A549 (cell line): ENCODE data around the gene RAMACL. TPM values are rescaled to one million over a fixed set of nuclear protein-coding genes. Genes with fewer than 3 reads are reported as not detected.

ENCODE experiments used
- ATAC-seq, 2 experiments: fragments of 200-7000 bp in 1 of 2; fragments of >200 bp in 1 of 2; cut with Nextera tagmentation in 1 of 2; cut with Tn5 transposase in 1 of 2; 3 replicates each; pipeline versions ENCODE4 v1.8.0 to v1.9.1; 2018 to 2020; ENCODE audit warnings: mild to moderate bottlenecking in 1 of 2, moderate library complexity in 1 of 2
- CTCF ChIA-PET: fragments of 300-600 bp; sonication (Branson Sonifier 250); formaldehyde crosslinking; extraction: SDS; loops from one replicate; lab custom pipeline; 2021; ENCODE audit warnings: antibody characterized with exemption, inconsistent platforms; lab: Yijun Ruan, JAX
- POLR2A ChIA-PET: fragments of 350-600 bp; formaldehyde crosslinking; extraction: SDS; loops from one replicate; lab custom pipeline; 2021; ENCODE audit warnings: antibody characterized with exemption, inconsistent platforms; lab: Yijun Ruan, JAX
- DNase-seq, 2 experiments: peaks; one replicate each; pipeline versions ENCODE4 v3.0.0 to v3.0.0-alpha.2; 2011 to 2016; ENCODE audit warnings: low read depth in 1 of 2, low spot score in 1 of 2
- FAIRE-seq: peaks from 2 replicates; lab custom pipeline; 2011; peaks lifted over from hg19 to GRCh38; lab: Jason Lieb, UNC
- H3K27ac ChIP-seq, 2 experiments: fragments of >200 bp; sonication (Bioruptor Twin); formaldehyde crosslinking; 3 replicates each; pipeline ENCODE4 v1.5.1; 2016 to 2017
- H3K4me1 ChIP-seq: fragments of >200 bp; sonication (Bioruptor Twin); formaldehyde crosslinking; 3 replicates; pipeline ENCODE4 v1.6.1; 2016
- H3K4me2 ChIP-seq: fragments of >200 bp; sonication (Bioruptor Twin); formaldehyde crosslinking; 3 replicates; pipeline ENCODE4 v1.6.1; 2016
- H3K4me3 ChIP-seq: fragments of >200 bp; sonication (Bioruptor Twin); formaldehyde crosslinking; 3 replicates; pipeline ENCODE4 v1.5.1; 2016
- H3K9me3 ChIP-seq: fragments of >200 bp; sonication (Bioruptor Twin); formaldehyde crosslinking; 3 replicates; pipeline ENCODE4 v1.6.1; 2016
- CBX8 ChIP-seq: fragments of 200-600 bp; sonication (generic); IDR thresholded peaks from 2 replicates; pipeline ENCODE4 v1.6.1; 2016
- CHD2 ChIP-seq: fragments of 150-350 bp; IDR thresholded peaks from 2 replicates; pipeline ENCODE4 v1.6.1; 2014; ENCODE audit warnings: low read length; ENCODE audit not compliant: partially characterized antibody
- CHD4 ChIP-seq: fragments of 200-600 bp; sonication (generic); IDR thresholded peaks from 2 replicates; pipeline ENCODE4 v1.6.1; 2016; ENCODE audit warnings: antibody characterized with exemption, mild to moderate bottlenecking, borderline replicate concordance
- FOSB ChIP-seq: fragments of 250-450 bp; sonication (Bioruptor Pico); IDR thresholded peaks from 2 replicates; pipeline ENCODE4 v1.5.0; 2020; ENCODE audit warnings: mild to moderate bottlenecking, moderate library complexity
- HES2 ChIP-seq: fragments of >200 bp; sonication (Bioruptor Twin); formaldehyde crosslinking; IDR thresholded peaks from 2 replicates; pipeline ENCODE4 v1.6.1; 2016
- HMGXB4 ChIP-seq: fragments of 250-450 bp; sonication (Bioruptor Pico); IDR thresholded peaks from 2 replicates; pipeline ENCODE4 v1.5.0; 2021; ENCODE audit warnings: mild to moderate bottlenecking, moderate library complexity, borderline replicate concordance
- HOXA7 ChIP-seq: fragments of 250-450 bp; sonication (Bioruptor Pico); IDR thresholded peaks from 2 replicates; pipeline ENCODE4 v1.5.0; 2020; ENCODE audit warnings: mild to moderate bottlenecking, moderate library complexity
- HOXB13 ChIP-seq: fragments of 250-450 bp; sonication (Bioruptor Pico); IDR thresholded peaks from 2 replicates; pipeline ENCODE4 v1.5.0; 2020; ENCODE audit warnings: low read depth, mild to moderate bottlenecking, moderate library complexity
- JUN ChIP-seq, 2 experiments: fragments of >200 bp; sonication (Bioruptor Twin); formaldehyde crosslinking; IDR thresholded peaks; 2 replicates in 1 of 2; 3 replicates in 1 of 2; pipeline ENCODE4 v1.6.1; 2016 to 2017
- JUNB ChIP-seq: fragments of >200 bp; sonication (Bioruptor Twin); formaldehyde crosslinking; IDR thresholded peaks from 2 replicates; pipeline ENCODE4 v1.6.1; 2016
- KDM5A ChIP-seq: fragments of 200-600 bp; sonication (generic); IDR thresholded peaks from 2 replicates; pipeline ENCODE4 v1.6.1; 2016; ENCODE audit warnings: antibody characterized with exemption, mild to moderate bottlenecking
- MAFK ChIP-seq: fragments of 450-650 bp; IDR thresholded peaks from 2 replicates; pipeline ENCODE4 v1.6.1; 2014; ENCODE audit not compliant: partially characterized antibody
- MAX ChIP-seq: IDR thresholded peaks from 2 replicates; pipeline ENCODE4 v1.6.1; 2012
- MAZ ChIP-seq: fragments of 150-350 bp; IDR thresholded peaks from 2 replicates; pipeline ENCODE4 v1.6.1; 2014; ENCODE audit warnings: antibody characterized with exemption, low read depth, low read length, borderline replicate concordance
- PHF8 ChIP-seq: fragments of 200-600 bp; sonication (generic); IDR thresholded peaks from 2 replicates; pipeline ENCODE4 v1.6.1; 2016; ENCODE audit warnings: low read depth, mild to moderate bottlenecking, antibody characterized with exemption, moderate library complexity, borderline replicate concordance
- POLR2AphosphoS2 ChIP-seq: conservative IDR thresholded peaks from 2 replicates; pipeline ENCODE4 v1.6.1; 2012; ENCODE audit warnings: low read length, improper control_type of control experiment, inconsistent platforms
- RARB ChIP-seq: fragments of 250-450 bp; sonication (Bioruptor Pico); IDR thresholded peaks from 2 replicates; pipeline ENCODE4 v1.8.0; 2021; ENCODE audit warnings: mild to moderate bottlenecking, moderate library complexity
- RFX5 ChIP-seq: fragments of 450-650 bp; IDR thresholded peaks from 2 replicates; pipeline ENCODE4 v1.7.1; 2014; ENCODE audit warnings: antibody characterized with exemption, mild to moderate bottlenecking, moderate library complexity
- SMC3 ChIP-seq: fragments of >200 bp; sonication (Bioruptor Twin); formaldehyde crosslinking; IDR thresholded peaks from 3 replicates; pipeline ENCODE4 v1.6.1; 2018; ENCODE audit warnings: inconsistent platforms
- SREBF2 ChIP-seq: fragments of 450-650 bp; IDR thresholded peaks from 2 replicates; pipeline ENCODE4 v1.6.1; 2014; ENCODE audit warnings: mild to moderate bottlenecking, moderate library complexity
- ZNF302 ChIP-seq: fragments of 250-450 bp; sonication (Bioruptor Pico); IDR thresholded peaks from 2 replicates; pipeline ENCODE4 v1.9.0; 2021; ENCODE audit warnings: inconsistent platforms, mild to moderate bottlenecking, moderate library complexity
- WGBS: methylation state at CpG from one replicate; pipeline ENCODE4 v1.1.6; 2017; ENCODE audit errors: missing lambda C conversion rate; 5-methylcytosine and 5-hydroxymethylcytosine counted together
- polyA plus RNA-seq, 4 experiments: library from polyadenylated mRNA; depleted of rRNA in 3 of 4; stranded (reverse); fragments of >200 nt; fragmentation: RNase III in 1 of 4; extraction: RNeasy Plus Mini Kit Qiagen cat#74134 plus additional on column Dnase treatment in 1 of 4; gene quantifications; 2 replicates in 3 of 4; 3 replicates in 1 of 4; pipeline ENCODE4 v1.2.3, GENCODE V29; 2011 to 2017
- TF ChIP-seq, protein P1 (sequence below): fragments of 450-650 bp; IDR thresholded peaks from 2 replicates; pipeline ENCODE4 v1.6.1; 2014; ENCODE audit warnings: antibody characterized with exemption
- TF ChIP-seq, protein P2 (sequence below): fragments of >200 bp; sonication (Bioruptor Twin); formaldehyde crosslinking; IDR thresholded peaks from 3 replicates; pipeline ENCODE4 v1.6.1; 2016
- TF ChIP-seq, protein P3 (sequence below): fragments of >200 bp; sonication (Bioruptor Twin); formaldehyde crosslinking; IDR thresholded peaks from 3 replicates; pipeline ENCODE4 v1.5.1; 2016

The RAMACL gene
- polyA plus RNA-seq, 2 of the 4 experiments (the other 2 are of a cell fraction): 0.08 to 0.67 TPM

GRCh38 chr6:166610069-166610468 is 23.6 kb upstream of the RAMACL start:
- no peak overlapping the region for H3K4me2 ChIP-seq
- ChIA-PET POLR2A (no interaction called here), CTCF (no interaction called here)
- no peak overlapping the region for H3K4me3 ChIP-seq
- no peak overlapping the region for H3K27ac ChIP-seq
- FAIRE-seq: no peak
- no peaks in the 10 kb centered on the region for H3K9me3 ChIP-seq
- no peak for DNase-seq
- ATAC-seq: no peak
- H3K4me1 ChIP-seq: no peaks in the 10 kb centered on the region
- WGBS: 75% methylated on average over 9 of the region's 9 CpGs
- TF ChIP-seq CBX8: no peak
- no peak for TF ChIP-seq MAFK
- no peak for TF ChIP-seq SREBF2

GRCh38 chr6:166608774-166609173 is 22.3 kb upstream of the RAMACL start:
- no peak overlapping the region for H3K4me2 ChIP-seq
- H3K4me1 ChIP-seq: no peaks in the 10 kb centered on the region
- ATAC-seq: no peak
- CTCF ChIA-PET: no interaction called here
- H3K27ac ChIP-seq: no peak overlapping the region
- no peak for DNase-seq
- H3K9me3 ChIP-seq: no peaks in the 10 kb centered on the region
- 66% methylated on average over 4 of the region's 4 CpGs for whole genome bisulfite sequencing
- FAIRE-seq: no peak
- POLR2A ChIA-PET: no interaction called here
- TF ChIP-seq JUNB (no peak), POLR2AphosphoS2 (no peak), HOXB13 (CRISPR knock-in tag) (no peak)
- TF ChIP-seq, protein P1, sequence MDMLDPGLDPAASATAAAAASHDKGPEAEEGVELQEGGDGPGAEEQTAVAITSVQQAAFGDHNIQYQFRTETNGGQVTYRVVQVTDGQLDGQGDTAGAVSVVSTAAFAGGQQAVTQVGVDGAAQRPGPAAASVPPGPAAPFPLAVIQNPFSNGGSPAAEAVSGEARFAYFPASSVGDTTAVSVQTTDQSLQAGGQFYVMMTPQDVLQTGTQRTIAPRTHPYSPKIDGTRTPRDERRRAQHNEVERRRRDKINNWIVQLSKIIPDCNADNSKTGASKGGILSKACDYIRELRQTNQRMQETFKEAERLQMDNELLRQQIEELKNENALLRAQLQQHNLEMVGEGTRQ: no peak
- no peak overlapping the region for H3K4me3 ChIP-seq

GRCh38 chr6:166605752-166606151 is 19.3 kb upstream of the RAMACL start:
- POLR2A ChIA-PET: no interaction called here
- H3K27ac ChIP-seq: no peak overlapping the region
- CTCF ChIA-PET: no interaction called here
- H3K9me3 ChIP-seq: no peaks in the 10 kb centered on the region; the same call in 1 of the 3 replicates
- ATAC-seq (no peak), FAIRE-seq (no peak), DNase-seq (no peak)
- no peak overlapping the region for H3K4me2 ChIP-seq
- no peak for TF ChIP-seq RARB (CRISPR knock-in tag)
- no peak for TF ChIP-seq SMC3
- no peak for TF ChIP-seq MAFK
- TF ChIP-seq, protein P2, sequence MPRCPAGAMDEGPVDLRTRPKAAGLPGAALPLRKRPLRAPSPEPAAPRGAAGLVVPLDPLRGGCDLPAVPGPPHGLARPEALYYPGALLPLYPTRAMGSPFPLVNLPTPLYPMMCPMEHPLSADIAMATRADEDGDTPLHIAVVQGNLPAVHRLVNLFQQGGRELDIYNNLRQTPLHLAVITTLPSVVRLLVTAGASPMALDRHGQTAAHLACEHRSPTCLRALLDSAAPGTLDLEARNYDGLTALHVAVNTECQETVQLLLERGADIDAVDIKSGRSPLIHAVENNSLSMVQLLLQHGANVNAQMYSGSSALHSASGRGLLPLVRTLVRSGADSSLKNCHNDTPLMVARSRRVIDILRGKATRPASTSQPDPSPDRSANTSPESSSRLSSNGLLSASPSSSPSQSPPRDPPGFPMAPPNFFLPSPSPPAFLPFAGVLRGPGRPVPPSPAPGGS: no peak
- TF ChIP-seq JUN (IDR thresholded peaks at IDR 0.05): no peak
- TF ChIP-seq, protein P3, sequence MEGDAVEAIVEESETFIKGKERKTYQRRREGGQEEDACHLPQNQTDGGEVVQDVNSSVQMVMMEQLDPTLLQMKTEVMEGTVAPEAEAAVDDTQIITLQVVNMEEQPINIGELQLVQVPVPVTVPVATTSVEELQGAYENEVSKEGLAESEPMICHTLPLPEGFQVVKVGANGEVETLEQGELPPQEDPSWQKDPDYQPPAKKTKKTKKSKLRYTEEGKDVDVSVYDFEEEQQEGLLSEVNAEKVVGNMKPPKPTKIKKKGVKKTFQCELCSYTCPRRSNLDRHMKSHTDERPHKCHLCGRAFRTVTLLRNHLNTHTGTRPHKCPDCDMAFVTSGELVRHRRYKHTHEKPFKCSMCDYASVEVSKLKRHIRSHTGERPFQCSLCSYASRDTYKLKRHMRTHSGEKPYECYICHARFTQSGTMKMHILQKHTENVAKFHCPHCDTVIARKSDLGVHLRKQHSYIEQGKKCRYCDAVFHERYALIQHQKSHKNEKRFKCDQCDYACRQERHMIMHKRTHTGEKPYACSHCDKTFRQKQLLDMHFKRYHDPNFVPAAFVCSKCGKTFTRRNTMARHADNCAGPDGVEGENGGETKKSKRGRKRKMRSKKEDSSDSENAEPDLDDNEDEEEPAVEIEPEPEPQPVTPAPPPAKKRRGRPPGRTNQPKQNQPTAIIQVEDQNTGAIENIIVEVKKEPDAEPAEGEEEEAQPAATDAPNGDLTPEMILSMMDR: no peak
- TF ChIP-seq HMGXB4 (CRISPR knock-in tag): no peak
- no peak for TF ChIP-seq RFX5
- TF ChIP-seq MAX: no peak
- no peak for TF ChIP-seq ZNF302 (CRISPR knock-in tag)
- TF ChIP-seq CHD2: no peak
- no peak for TF ChIP-seq FOSB
- no peak for TF ChIP-seq CBX8
- TF ChIP-seq HOXA7 (CRISPR knock-in tag): no peak
- TF ChIP-seq HES2: no peak
- no peak for TF ChIP-seq MAZ
- TF ChIP-seq CHD4: no peak
- no peak for TF ChIP-seq KDM5A
- TF ChIP-seq PHF8: no peak
- no peak for TF ChIP-seq JUNB
- no peak overlapping the region for H3K4me3 ChIP-seq
- 44% methylated on average over 5 of the region's 6 CpGs for WGBS
- H3K4me1 ChIP-seq: no peaks in the 10 kb centered on the region
